ENCODE results near the gene POU2F1.
A peak's percentile ranks its signal among the peaks of the same experiment; 100 is the strongest.

The POU2F1 gene

GRCh38 chr1:167220537-167221125, at the start of gene POU2F1:
Gene POU2F1, plus strand, starts transcription at chr1:167220886. Its CDS starts 12 bp downstream, at chr1:167220898.
- H3K9me3 ChIP-seq (ENCODE audit: control insufficient read depth, insufficient read depth, low read length), result no peaks in the 10 kb centered on the region
- peak within 1 kb of the TSS; percentile 86 for H3K4me3 ChIP-seq (ENCODE audit: low read length)
- no peaks in the 10 kb centered on the region for H3K27me3 ChIP-seq (ENCODE audit: control insufficient read depth, insufficient read depth, low read length)
- no peaks in the 10 kb centered on the region for H3K36me3 ChIP-seq (ENCODE audit: control insufficient read depth, insufficient read depth, low read length)
- DNase-seq (ENCODE audit: low read depth, low spot score), result peak; percentile 94
- WGBS (ENCODE audit: insufficient coverage, insufficient read length), result no CpG with 5 or more reads among the region's 53 CpGs
- no peaks in the 10 kb centered on the region for H3K4me1 ChIP-seq (ENCODE audit: control insufficient read depth, insufficient read depth, low read length)
- no peak within 1 kb of the TSS for H3K27ac ChIP-seq (ENCODE audit: low read length)

- DNase-seq (ENCODE audit: low read depth, low spot score), result no peak
- Histone ChIP-seq H3K4me3 (ENCODE audit: low read length) (no peak overlapping the region), H3K36me3 (ENCODE audit: control insufficient read depth, insufficient read depth, low read length) (no peaks in the 10 kb centered on the region), H3K4me1 (ENCODE audit: control insufficient read depth, insufficient read depth, low read length) (peaks cover 4% of the 10 kb centered on the region; the same call in 1 of the 2 replicates), H3K9me3 (ENCODE audit: control insufficient read depth, insufficient read depth, low read length) (no peaks in the 10 kb centered on the region), H3K27ac (ENCODE audit: low read length) (no peak overlapping the region), H3K27me3 (ENCODE audit: control insufficient read depth, insufficient read depth, low read length) (no peaks in the 10 kb centered on the region)
- no CpG with 5 or more reads among the region's 7 CpGs for WGBS (ENCODE audit: insufficient coverage, insufficient read length)
Measured at GRCh38 chr1:167171286-167171929, 49.3 kb upstream of the POU2F1 start.

- peaks cover 4% of the 10 kb centered on the region; the same call in 1 of the 2 replicates for H3K4me1 ChIP-seq (ENCODE audit: control insufficient read depth, insufficient read depth, low read length)
- no peak for DNase-seq (ENCODE audit: low read depth, low spot score)
- no peaks in the 10 kb centered on the region for H3K36me3 ChIP-seq (ENCODE audit: control insufficient read depth, insufficient read depth, low read length)
- no peaks in the 10 kb centered on the region for H3K27me3 ChIP-seq (ENCODE audit: control insufficient read depth, insufficient read depth, low read length)
- H3K4me3 ChIP-seq (ENCODE audit: low read length), result no peak overlapping the region
- no peaks in the 10 kb centered on the region for H3K9me3 ChIP-seq (ENCODE audit: control insufficient read depth, insufficient read depth, low read length)
- H3K27ac ChIP-seq (ENCODE audit: low read length), result no peak overlapping the region
- WGBS (ENCODE audit: insufficient coverage, insufficient read length), result 100% methylated on average over 1 of the region's 5 CpGs
Measured at GRCh38 chr1:167173516-167174184, 47.0 kb upstream of the POU2F1 start.

GRCh38 chr1:167175901-167176300, 44.8 kb upstream of the POU2F1 start:
- no peak for DNase-seq (ENCODE audit: low read depth, low spot score)
- H3K27me3 ChIP-seq (ENCODE audit: control insufficient read depth, insufficient read depth, low read length), result no peaks in the 10 kb centered on the region
- H3K4me1 ChIP-seq (ENCODE audit: control insufficient read depth, insufficient read depth, low read length), result peaks cover 4% of the 10 kb centered on the region; the same call in 1 of the 2 replicates
- no peaks in the 10 kb centered on the region for H3K36me3 ChIP-seq (ENCODE audit: control insufficient read depth, insufficient read depth, low read length)
- no peak overlapping the region for H3K27ac ChIP-seq (ENCODE audit: low read length)
- H3K9me3 ChIP-seq (ENCODE audit: control insufficient read depth, insufficient read depth, low read length), result no peaks in the 10 kb centered on the region
- H3K4me3 ChIP-seq (ENCODE audit: low read length), result no peak overlapping the region

GRCh38 chr1:167178831-167179230, 41.9 kb upstream of the POU2F1 start:
- Histone ChIP-seq H3K36me3 (ENCODE audit: control insufficient read depth, insufficient read depth, low read length) (no peaks in the 10 kb centered on the region), H3K4me1 (ENCODE audit: control insufficient read depth, insufficient read depth, low read length) (peaks cover 3% of the 10 kb centered on the region; the same call in 1 of the 2 replicates), H3K27me3 (ENCODE audit: control insufficient read depth, insufficient read depth, low read length) (no peaks in the 10 kb centered on the region), H3K9me3 (ENCODE audit: control insufficient read depth, insufficient read depth, low read length) (no peaks in the 10 kb centered on the region), H3K27ac (ENCODE audit: low read length) (no peak overlapping the region), H3K4me3 (ENCODE audit: low read length) (no peak overlapping the region)
- no peak for DNase-seq (ENCODE audit: low read depth, low spot score)
- WGBS (ENCODE audit: insufficient coverage, insufficient read length), result no CpG with 5 or more reads among the region's 1 CpG

- H3K4me3 ChIP-seq (ENCODE audit: low read length), result no peak overlapping the region
- no peak overlapping the region for H3K27ac ChIP-seq (ENCODE audit: low read length)
- no peaks in the 10 kb centered on the region for H3K36me3 ChIP-seq (ENCODE audit: control insufficient read depth, insufficient read depth, low read length)
- H3K9me3 ChIP-seq (ENCODE audit: control insufficient read depth, insufficient read depth, low read length), result no peaks in the 10 kb centered on the region
- no peaks in the 10 kb centered on the region for H3K27me3 ChIP-seq (ENCODE audit: control insufficient read depth, insufficient read depth, low read length)
- no peaks in the 10 kb centered on the region for H3K4me1 ChIP-seq (ENCODE audit: control insufficient read depth, insufficient read depth, low read length)
- no peak for DNase-seq (ENCODE audit: low read depth, low spot score)
Measured at GRCh38 chr1:167182571-167183320, 37.9 kb upstream of the POU2F1 start.

- WGBS (ENCODE audit: insufficient coverage, insufficient read length), result no CpG with 5 or more reads among the region's 2 CpGs
- no peaks in the 10 kb centered on the region; the same call in 1 of the 2 replicates for H3K27me3 ChIP-seq (ENCODE audit: control insufficient read depth, insufficient read depth, low read length)
- H3K36me3 ChIP-seq (ENCODE audit: control insufficient read depth, insufficient read depth, low read length), result no peaks in the 10 kb centered on the region
- H3K4me1 ChIP-seq (ENCODE audit: control insufficient read depth, insufficient read depth, low read length), result no peaks in the 10 kb centered on the region
- DNase-seq (ENCODE audit: low read depth, low spot score), result no peak
- no peaks in the 10 kb centered on the region for H3K9me3 ChIP-seq (ENCODE audit: control insufficient read depth, insufficient read depth, low read length)
- H3K4me3 ChIP-seq (ENCODE audit: low read length), result no peak overlapping the region
- H3K27ac ChIP-seq (ENCODE audit: low read length), result no peak overlapping the region
Measured at GRCh38 chr1:167184081-167184480, 36.6 kb upstream of the POU2F1 start.

GRCh38 chr1:167185062-167185461, 35.6 kb upstream of the POU2F1 start:
- Histone ChIP-seq H3K9me3 (ENCODE audit: control insufficient read depth, insufficient read depth, low read length) (no peaks in the 10 kb centered on the region), H3K27ac (ENCODE audit: low read length) (no peak overlapping the region), H3K4me3 (ENCODE audit: low read length) (no peak overlapping the region), H3K27me3 (ENCODE audit: control insufficient read depth, insufficient read depth, low read length) (no peaks in the 10 kb centered on the region; the same call in 1 of the 2 replicates), H3K36me3 (ENCODE audit: control insufficient read depth, insufficient read depth, low read length) (no peaks in the 10 kb centered on the region), H3K4me1 (ENCODE audit: control insufficient read depth, insufficient read depth, low read length) (no peaks in the 10 kb centered on the region)
- DNase-seq (ENCODE audit: low read depth, low spot score), result no peak
- WGBS (ENCODE audit: insufficient coverage, insufficient read length), result no CpG with 5 or more reads among the region's 3 CpGs

- no peaks in the 10 kb centered on the region for H3K9me3 ChIP-seq (ENCODE audit: control insufficient read depth, insufficient read depth, low read length)
- no CpG with 5 or more reads among the region's 6 CpGs for WGBS (ENCODE audit: insufficient coverage, insufficient read length)
- no peaks in the 10 kb centered on the region for H3K36me3 ChIP-seq (ENCODE audit: control insufficient read depth, insufficient read depth, low read length)
- H3K27ac ChIP-seq (ENCODE audit: low read length), result no peak overlapping the region
- DNase-seq (ENCODE audit: low read depth, low spot score), result no peak
- no peaks in the 10 kb centered on the region for H3K4me1 ChIP-seq (ENCODE audit: control insufficient read depth, insufficient read depth, low read length)
- H3K27me3 ChIP-seq (ENCODE audit: control insufficient read depth, insufficient read depth, low read length), result no peaks in the 10 kb centered on the region; the same call in 1 of the 2 replicates
- H3K4me3 ChIP-seq (ENCODE audit: low read length), result no peak overlapping the region
Measured at GRCh38 chr1:167185974-167186657, 34.6 kb upstream of the POU2F1 start.

- Histone ChIP-seq H3K4me3 (ENCODE audit: low read length) (no peak overlapping the region), H3K4me1 (ENCODE audit: control insufficient read depth, insufficient read depth, low read length) (no peaks in the 10 kb centered on the region), H3K36me3 (ENCODE audit: control insufficient read depth, insufficient read depth, low read length) (no peaks in the 10 kb centered on the region), H3K9me3 (ENCODE audit: control insufficient read depth, insufficient read depth, low read length) (no peaks in the 10 kb centered on the region), H3K27ac (ENCODE audit: low read length) (no peak overlapping the region), H3K27me3 (ENCODE audit: control insufficient read depth, insufficient read depth, low read length) (no peaks in the 10 kb centered on the region; the same call in 1 of the 2 replicates)
- WGBS (ENCODE audit: insufficient coverage, insufficient read length), result no CpG with 5 or more reads among the region's 2 CpGs
- no peak for DNase-seq (ENCODE audit: low read depth, low spot score)
Measured at GRCh38 chr1:167186771-167187170, 33.9 kb upstream of the POU2F1 start.

All from iPS DF 6.9 (cell line).